ENCODE measurements around the gene TSHZ2.
"Not testable (repeated sequence)": the region's sequence is repeated elsewhere in the genome, so short reads cannot be mapped to it uniquely, and the experiment has no call there.

TSHZ2 gene

GRCh38 chr20:53365539-53366075 is 393.4 kb downstream of the TSHZ2 start:
- DNase-seq, result no peak

GRCh38 chr20:53366928-53367327 is 394.8 kb downstream of the TSHZ2 start:
- not testable (repeated sequence) for DNase-seq

- DNase-seq, result no peak
Measured at GRCh38 chr20:53369871-53370270, 397.7 kb downstream of the TSHZ2 start.

GRCh38 chr20:53370345-53370961 is 398.3 kb downstream of the TSHZ2 start:
- no peak for DNase-seq

- DNase-seq, result no peak
Measured at GRCh38 chr20:53371216-53371615, 399.1 kb downstream of the TSHZ2 start.

- DNase-seq, result no peak
Measured at GRCh38 chr20:53376021-53376420, 403.9 kb downstream of the TSHZ2 start.

- DNase-seq, result no peak
Measured at GRCh38 chr20:53379014-53379832, 407.1 kb downstream of the TSHZ2 start.

GRCh38 chr20:53379833-53380120 is 407.6 kb downstream of the TSHZ2 start:
- DNase-seq, result no peak

GRCh38 chr20:53381568-53382262 is 409.6 kb downstream of the TSHZ2 start:
- DNase-seq, result no peak

GRCh38 chr20:53382263-53382844 is 410.2 kb downstream of the TSHZ2 start:
- DNase-seq, result no peak

GRCh38 chr20:53383916-53384315 is 411.8 kb downstream of the TSHZ2 start:
- DNase-seq, result no peak

- no peak for DNase-seq
Measured at GRCh38 chr20:53384392-53384791, 412.2 kb downstream of the TSHZ2 start.

GRCh38 chr20:53385941-53386767 is 414.0 kb downstream of the TSHZ2 start:
- DNase-seq, result no peak

GRCh38 chr20:53387983-53388675 is 416.0 kb downstream of the TSHZ2 start:
- DNase-seq, result peak; percentile 29

GRCh38 chr20:53389516-53390300 is 417.6 kb downstream of the TSHZ2 start:
- no peak for DNase-seq

GRCh38 chr20:53390770-53391169 is 418.6 kb downstream of the TSHZ2 start:
- no peak for DNase-seq

GRCh38 chr20:53394433-53394832 is 422.3 kb downstream of the TSHZ2 start:
- no peak for DNase-seq

- DNase-seq, result no peak
Measured at GRCh38 chr20:53395188-53395923, 423.2 kb downstream of the TSHZ2 start.

- no peak for DNase-seq
Measured at GRCh38 chr20:53399083-53399482, 426.9 kb downstream of the TSHZ2 start.
